ENCODE results near the gene BTG4. TPM values are rescaled to one million over a fixed set of nuclear protein-coding genes. Genes with fewer than 3 reads are reported as not detected.

The BTG4 gene
- total RNA-seq, 1 experiment from 2014 or later = not detected

DNA sequence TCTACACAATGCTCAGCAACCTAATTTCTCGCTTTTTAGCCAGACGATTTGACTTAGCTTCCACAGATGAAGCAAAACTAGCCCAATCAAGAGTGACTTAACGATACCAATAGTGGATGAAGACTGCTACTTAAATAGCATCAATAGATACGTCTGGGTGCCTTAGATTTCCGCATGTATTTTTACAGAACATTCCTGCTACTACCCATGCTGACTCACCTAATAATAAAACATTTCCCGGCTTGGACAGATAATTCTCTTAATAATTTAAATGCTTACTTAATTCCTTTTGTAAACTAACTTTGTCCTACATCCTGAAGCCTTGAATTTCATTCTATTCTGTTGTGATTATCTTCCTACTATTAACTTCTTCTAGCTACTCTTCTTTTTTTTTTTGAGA is 23.1 kb upstream of the BTG4 start:
- no peak overlapping the region for H3K4me3 Mint-ChIP-seq
- H3K27me3 Mint-ChIP-seq (ENCODE audit: low read depth) = peaks cover 29% of the 10 kb centered on the region
- peaks cover 3% of the 10 kb centered on the region; the same call in 1 of the 2 replicates for H3K9me3 Mint-ChIP-seq
- H3K4me1 Mint-ChIP-seq = peaks cover 17% of the 10 kb centered on the region
- no peaks in the 10 kb centered on the region for H3K36me3 Mint-ChIP-seq
- no peak overlapping the region for H3K27ac Mint-ChIP-seq
- CTCF ChIA-PET = interaction anchor here (1.6 kb wide), 1 partner anchor 80 kb away, joined by 4 read pairs; no protein-coding TSS in a partner anchor
- ATAC-seq (no peak), DNase-seq (ENCODE audit: low spot score) (no peak)
- TF ChIP-seq NR1H2 (CRISPR knock-in tag; IDR thresholded peaks at IDR 0.05) = no peak
- no peak for TF ChIP-seq CREM (CRISPR knock-in tag; IDR thresholded peaks at IDR 0.05)
- no peak for TF ChIP-seq ESRRA (CRISPR knock-in tag; IDR thresholded peaks at IDR 0.05; ENCODE audit: borderline replicate concordance)
- TF ChIP-seq ZNF532 (CRISPR knock-in tag; IDR thresholded peaks at IDR 0.05; ENCODE audit: borderline replicate concordance) = no peak
- TF ChIP-seq, protein P1, sequence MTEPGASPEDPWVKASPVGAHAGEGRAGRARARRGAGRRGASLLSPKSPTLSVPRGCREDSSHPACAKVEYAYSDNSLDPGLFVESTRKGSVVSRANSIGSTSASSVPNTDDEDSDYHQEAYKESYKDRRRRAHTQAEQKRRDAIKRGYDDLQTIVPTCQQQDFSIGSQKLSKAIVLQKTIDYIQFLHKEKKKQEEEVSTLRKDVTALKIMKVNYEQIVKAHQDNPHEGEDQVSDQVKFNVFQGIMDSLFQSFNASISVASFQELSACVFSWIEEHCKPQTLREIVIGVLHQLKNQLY (CRISPR knock-in tag; IDR thresholded peaks at IDR 0.05) = no peak
- TF ChIP-seq, protein P2, sequence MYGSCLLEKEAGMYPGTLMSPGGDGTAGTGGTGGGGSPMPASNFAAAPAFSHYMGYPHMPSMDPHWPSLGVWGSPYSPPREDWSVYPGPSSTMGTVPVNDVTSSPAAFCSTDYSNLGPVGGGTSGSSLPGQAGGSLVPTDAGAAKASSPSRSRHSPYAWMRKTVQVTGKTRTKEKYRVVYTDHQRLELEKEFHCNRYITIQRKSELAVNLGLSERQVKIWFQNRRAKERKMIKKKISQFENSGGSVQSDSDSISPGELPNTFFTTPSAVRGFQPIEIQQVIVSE (CRISPR knock-in tag; IDR thresholded peaks at IDR 0.05; ENCODE audit: borderline replicate concordance) = no peak
- no peak for TF ChIP-seq MYBL2 (CRISPR knock-in tag; IDR thresholded peaks at IDR 0.05)
- TF ChIP-seq NR3C1 (CRISPR knock-in tag; conservative IDR thresholded peaks at IDR 0.05; ENCODE audit: low read depth) = no peak
- TF ChIP-seq ZNF512 (CRISPR knock-in tag; IDR thresholded peaks at IDR 0.05; ENCODE audit: borderline replicate concordance) = no peak
- no peak for TF ChIP-seq RELA (CRISPR knock-in tag; IDR thresholded peaks at IDR 0.05; ENCODE audit: borderline replicate concordance)
- no peak for TF ChIP-seq ETV6 (CRISPR knock-in tag; IDR thresholded peaks at IDR 0.05)
- TF ChIP-seq SOX15 (CRISPR knock-in tag; IDR thresholded peaks at IDR 0.05) = no peak
- POLR2A ChIA-PET = no interaction called here

DNA sequence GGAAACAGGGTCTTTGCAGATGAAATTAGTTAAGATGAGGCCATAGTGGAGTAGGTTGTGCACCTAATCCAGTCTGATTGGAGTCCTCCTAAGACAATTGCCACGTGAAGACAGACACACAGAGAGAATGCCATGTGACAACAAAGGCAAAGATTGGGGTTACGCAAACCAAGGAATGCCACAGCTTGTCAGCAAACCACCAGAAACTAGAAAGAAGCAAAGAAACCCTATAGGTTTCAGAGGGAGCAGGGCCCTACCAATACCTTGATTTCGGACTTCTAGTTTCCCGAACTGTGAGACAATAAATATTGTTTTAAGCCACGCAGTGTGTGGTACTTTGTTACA is 20.2 kb upstream of the BTG4 start:
- no peak overlapping the region for H3K4me3 Mint-ChIP-seq
- H3K27me3 Mint-ChIP-seq (ENCODE audit: low read depth) = no peaks in the 10 kb centered on the region; the same call in 1 of the 2 replicates
- ChIA-PET POLR2A (no interaction called here), CTCF (interaction anchor here (1.3 to 1.4 kb wide), 2 partner anchors 19 to 86 kb away, joined by 3 read pairs; no protein-coding TSS in a partner anchor)
- DNase-seq (ENCODE audit: low spot score) (no peak), ATAC-seq (no peak)
- no peak overlapping the region for H3K27ac Mint-ChIP-seq
- H3K4me1 Mint-ChIP-seq = peaks cover 2% of the 10 kb centered on the region; the same call in 1 of the 2 replicates
- H3K36me3 Mint-ChIP-seq = no peaks in the 10 kb centered on the region
- no peaks in the 10 kb centered on the region for H3K9me3 Mint-ChIP-seq
- no peak for TF ChIP-seq ZBTB21 (CRISPR knock-in tag; IDR thresholded peaks at IDR 0.05; ENCODE audit: borderline replicate concordance)
- no peak for TF ChIP-seq OVOL2 (CRISPR knock-in tag; IDR thresholded peaks at IDR 0.05; ENCODE audit: borderline replicate concordance)
- TF ChIP-seq ZNF263 (CRISPR knock-in tag; IDR thresholded peaks at IDR 0.05; ENCODE audit: low read depth) = no peak
- TF ChIP-seq NR1H2 (CRISPR knock-in tag; IDR thresholded peaks at IDR 0.05) = no peak
- no peak for TF ChIP-seq AFF4 (CRISPR knock-in tag; IDR thresholded peaks at IDR 0.05; ENCODE audit: borderline replicate concordance)
- no peak for TF ChIP-seq NFYB (CRISPR knock-in tag; conservative IDR thresholded peaks at IDR 0.05; ENCODE audit: low read depth)
- no peak for TF ChIP-seq IRF2 (CRISPR knock-in tag; IDR thresholded peaks at IDR 0.05; ENCODE audit: borderline replicate concordance, low read depth)
- TF ChIP-seq CREM (CRISPR knock-in tag; IDR thresholded peaks at IDR 0.05) = no peak
- TF ChIP-seq PRRX2 (CRISPR knock-in tag; IDR thresholded peaks at IDR 0.05) = no peak
- TF ChIP-seq, protein P3, sequence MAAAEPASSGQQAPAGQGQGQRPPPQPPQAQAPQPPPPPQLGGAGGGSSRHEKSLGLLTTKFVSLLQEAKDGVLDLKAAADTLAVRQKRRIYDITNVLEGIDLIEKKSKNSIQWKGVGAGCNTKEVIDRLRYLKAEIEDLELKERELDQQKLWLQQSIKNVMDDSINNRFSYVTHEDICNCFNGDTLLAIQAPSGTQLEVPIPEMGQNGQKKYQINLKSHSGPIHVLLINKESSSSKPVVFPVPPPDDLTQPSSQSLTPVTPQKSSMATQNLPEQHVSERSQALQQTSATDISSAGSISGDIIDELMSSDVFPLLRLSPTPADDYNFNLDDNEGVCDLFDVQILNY (CRISPR knock-in tag; IDR thresholded peaks at IDR 0.05) = no peak
- TF ChIP-seq ZNF512 (CRISPR knock-in tag; IDR thresholded peaks at IDR 0.05; ENCODE audit: borderline replicate concordance) = no peak
- TF ChIP-seq RORB (CRISPR knock-in tag; IDR thresholded peaks at IDR 0.05) = no peak
